PC-9 (cell line): Measurements from ENCODE around the gene RC3H1. TPM values are rescaled to one million over a fixed set of nuclear protein-coding genes. Genes with fewer than 3 reads are reported as not detected.

ENCODE experiments used
- BruUV-seq: library from RNA; stranded (reverse); fragments of 400-500 nt; replicated peaks from 2 replicates; lab custom pipeline; 2021; lab: Mats Ljungman, UMichigan
- CTCF ChIA-PET: fragments of 300-600 bp; sonication (Branson Sonifier 250); formaldehyde crosslinking; loops from one replicate; lab custom pipeline; 2022; ENCODE audit warnings: antibody characterized with exemption; lab: Charles Lee
- POLR2A ChIA-PET: fragments of 300-600 bp; sonication (Branson Sonifier 250); formaldehyde crosslinking; loops from one replicate; lab custom pipeline; 2022; ENCODE audit warnings: antibody characterized with exemption; ENCODE audit not compliant: unreplicated experiment; lab: Charles Lee
- DNase-seq, 2 experiments: peaks; one replicate each; pipeline versions ENCODE4 v3.0.0 to v3.0.0-alpha.2; 2015 to 2022; ENCODE audit warnings: mixed read lengths in 1 of 2
- H2AFZ ChIP-seq: fragments of 200-600 bp; sonication (generic); 2 replicates; pipeline ENCODE4 v1.8.1; 2017; ENCODE audit warnings: antibody characterized with exemption
- H3F3A ChIP-seq: fragments of 200-600 bp; sonication (generic); 2 replicates; pipeline ENCODE4 v1.8.1; 2017; ENCODE audit warnings: antibody characterized with exemption, mild to moderate bottlenecking, low read depth; ENCODE audit not compliant: insufficient read depth
- H3K27ac ChIP-seq: fragments of 200-600 bp; sonication (generic); 2 replicates; pipeline ENCODE4 v1.6.1; 2016; ENCODE audit warnings: mixed run types
- H3K27me3 ChIP-seq: fragments of 200-600 bp; sonication (generic); 2 replicates; pipeline ENCODE4 v1.6.1; 2016; ENCODE audit warnings: low read depth, mixed run types; ENCODE audit not compliant: insufficient read depth
- H3K36me3 ChIP-seq: fragments of 200-600 bp; sonication (generic); 2 replicates; pipeline ENCODE4 v1.6.1; 2016; ENCODE audit warnings: low read depth, mixed run types
- H3K4me1 ChIP-seq: fragments of 200-600 bp; sonication (generic); replicated peaks from 2 replicates; pipeline ENCODE4 v1.6.1; 2016; ENCODE audit warnings: mixed run types; ENCODE audit not compliant: insufficient read depth
- H3K4me2 ChIP-seq: fragments of 200-600 bp; sonication (generic); 2 replicates; pipeline ENCODE4 v1.6.1; 2017; ENCODE audit warnings: mixed run types
- H3K4me3 ChIP-seq: fragments of 200-600 bp; sonication (generic); 2 replicates; pipeline ENCODE4 v1.6.1; 2016; ENCODE audit warnings: mixed run types
- H3K79me2 ChIP-seq: fragments of 200-600 bp; sonication (generic); 2 replicates; pipeline ENCODE4 v1.6.1; 2017; ENCODE audit warnings: low read depth, mixed run types
- H3K9me2 ChIP-seq: fragments of 200-600 bp; sonication (generic); 2 replicates; pipeline ENCODE4 v1.8.1; 2017; ENCODE audit warnings: mild to moderate bottlenecking; ENCODE audit not compliant: insufficient read depth
- H3K9me3 ChIP-seq: fragments of 200-600 bp; sonication (generic); 2 replicates; pipeline ENCODE4 v1.8.1; 2016; ENCODE audit warnings: low read depth; ENCODE audit not compliant: insufficient read depth
- H4K20me1 ChIP-seq: fragments of 200-600 bp; sonication (generic); 2 replicates; pipeline ENCODE4 v1.8.1; 2017; ENCODE audit not compliant: insufficient read depth
- CTCF ChIP-seq: fragments of 200-600 bp; sonication (generic); conservative IDR thresholded peaks from 2 replicates; pipeline ENCODE4 v1.6.1; 2017; ENCODE audit warnings: mixed run types, antibody characterized with exemption, mild to moderate bottlenecking, moderate library complexity
- EZH2 ChIP-seq: fragments of 200-600 bp; sonication (generic); IDR thresholded peaks from 2 replicates; pipeline ENCODE4 v1.8.0; 2017; ENCODE audit warnings: antibody characterized with exemption, low read depth
- intact Hi-C: fragments of 100-400 bp; cut with micrococcal nuclease; formaldehyde crosslinking; loops from one replicate; pipeline ENCODE4 v1.10.0; 2022; ENCODE audit not compliant: unreplicated experiment
- total RNA-seq: library from RNA; stranded (reverse); gene quantifications from 2 replicates; pipeline ENCODE4 v1.2.3, GENCODE V29; 2021

RC3H1 gene
- total RNA-seq, 1 experiment from 2014 or later: 29.5 TPM

- POLR2A ChIA-PET: interaction anchor here (0.6 kb wide), 1 partner anchor 86 kb away, joined by 13 read pairs; no protein-coding TSS in a partner anchor
- CTCF ChIA-PET: no interaction called here
- H3K4me3 ChIP-seq: no peak overlapping the region
Observed at GRCh38 chr1:174041369-174041768, 19.2 kb upstream of the RC3H1 start.

GRCh38 chr1:174040387-174040786 lies 18.2 kb upstream of the RC3H1 start:
- BruUV-seq: no TSS peak
- intact Hi-C loops: loop anchor here (1.0 kb wide), 1 partner anchor 17 kb away; no protein-coding TSS in a partner anchor
- no peak overlapping the region for H3K4me2 ChIP-seq
- H4K20me1 ChIP-seq: no peaks in the 10 kb centered on the region
- no peaks in the 10 kb centered on the region for H3K9me2 ChIP-seq
- peak; percentile 50 to 85 for DNase-seq
- H3K4me3 ChIP-seq: no peak overlapping the region
- H2AFZ ChIP-seq: no peak overlapping the region
- H3K36me3 ChIP-seq: no peaks in the 10 kb centered on the region
- H3K79me2 ChIP-seq: no peaks in the 10 kb centered on the region
- H3K27me3 ChIP-seq: no peaks in the 10 kb centered on the region
- TF ChIP-seq EZH2 (no peak), CTCF (no peak)
- H3K9me3 ChIP-seq: no peaks in the 10 kb centered on the region
- peaks cover 16% of the 10 kb centered on the region; the same call in 1 of the 2 replicates for H3F3A ChIP-seq
- ChIA-PET POLR2A (interaction anchor here (0.5 to 1.1 kb wide), 5 partner anchors 8 to 172 kb away, joined by 3 to 36 read pairs (median 5); partner anchors contain the start of genes RC3H1 and ZBTB37), CTCF (interaction anchor here (0.6 kb wide), 2 partner anchors 61 to 611 kb away, joined by 3 read pairs; no protein-coding TSS in a partner anchor)
- no peak overlapping the region for H3K27ac ChIP-seq
- H3K4me1 ChIP-seq: 0 out of 2 replicates have a peak, but pooled peaks cover 5% of the 10 kb centered on the region

More at GRCh38 chr1:174041369-174041768, 19.2 kb upstream of the RC3H1 start:
- no peaks in the 10 kb centered on the region for H3K9me3 ChIP-seq
- TF ChIP-seq EZH2 (no peak), CTCF (no peak)
- no peaks in the 10 kb centered on the region for H3K79me2 ChIP-seq
- 0 out of 2 replicates have a peak, but pooled peaks cover 5% of the 10 kb centered on the region for H3K4me1 ChIP-seq
- no peaks in the 10 kb centered on the region for H3K9me2 ChIP-seq
- no peaks in the 10 kb centered on the region for H3K36me3 ChIP-seq
- no peak overlapping the region for H3K4me2 ChIP-seq
- intact Hi-C loops: no loop called here
- no peaks in the 10 kb centered on the region for H4K20me1 ChIP-seq
- BruUV-seq: no TSS peak
- H3K27ac ChIP-seq: no peak overlapping the region
- no peak overlapping the region for H2AFZ ChIP-seq
- no peak for DNase-seq
- peaks cover 16% of the 10 kb centered on the region; the same call in 1 of the 2 replicates for H3F3A ChIP-seq
- H3K27me3 ChIP-seq: no peaks in the 10 kb centered on the region

- ChIA-PET CTCF (no interaction called here), POLR2A (no interaction called here)
- Histone ChIP-seq H3K9me3 (no peaks in the 10 kb centered on the region), H3K4me1 (0 out of 2 replicates have a peak, but pooled peaks cover 5% of the 10 kb centered on the region), H3K4me3 (no peak overlapping the region), H3K9me2 (no peaks in the 10 kb centered on the region), H3K27me3 (no peaks in the 10 kb centered on the region), H2AFZ (no peak overlapping the region), H4K20me1 (no peaks in the 10 kb centered on the region), H3K79me2 (no peaks in the 10 kb centered on the region), H3K4me2 (no peak overlapping the region), H3K27ac (no peak overlapping the region), H3F3A (peaks cover 16% of the 10 kb centered on the region; the same call in 1 of the 2 replicates), H3K36me3 (no peaks in the 10 kb centered on the region)
- DNase-seq: no peak
- no TSS peak for BruUV-seq
- TF ChIP-seq CTCF (no peak), EZH2 (no peak)
- intact Hi-C loops: no loop called here
Observed at GRCh38 chr1:174039027-174039426, 16.9 kb upstream of the RC3H1 start.
